ENCODE data around the gene GKN2.

DNA sequence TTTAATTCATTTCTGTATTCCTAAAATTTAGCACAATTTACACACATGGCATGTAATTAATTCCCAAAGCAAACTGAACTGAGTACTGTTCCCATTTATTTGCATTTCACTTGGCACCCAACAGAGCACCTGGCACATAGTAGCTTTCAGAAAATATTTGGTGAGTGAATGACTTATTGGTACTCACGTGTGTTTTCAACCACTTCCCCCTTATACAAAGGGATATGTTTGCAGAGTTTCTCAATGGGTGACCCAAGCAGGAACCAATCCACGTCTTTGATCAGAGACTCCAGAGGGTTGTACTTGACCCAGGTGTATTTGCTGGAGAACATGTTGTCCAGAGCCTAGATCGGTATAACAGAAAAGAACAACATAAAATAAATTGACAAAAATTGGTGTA, 6.6 kb downstream of the GKN2 start:
- TF ChIP-seq RAD21 (IDR thresholded peaks at IDR 0.05; ENCODE audit: low read length) = no peak
- TF ChIP-seq, protein P1, sequence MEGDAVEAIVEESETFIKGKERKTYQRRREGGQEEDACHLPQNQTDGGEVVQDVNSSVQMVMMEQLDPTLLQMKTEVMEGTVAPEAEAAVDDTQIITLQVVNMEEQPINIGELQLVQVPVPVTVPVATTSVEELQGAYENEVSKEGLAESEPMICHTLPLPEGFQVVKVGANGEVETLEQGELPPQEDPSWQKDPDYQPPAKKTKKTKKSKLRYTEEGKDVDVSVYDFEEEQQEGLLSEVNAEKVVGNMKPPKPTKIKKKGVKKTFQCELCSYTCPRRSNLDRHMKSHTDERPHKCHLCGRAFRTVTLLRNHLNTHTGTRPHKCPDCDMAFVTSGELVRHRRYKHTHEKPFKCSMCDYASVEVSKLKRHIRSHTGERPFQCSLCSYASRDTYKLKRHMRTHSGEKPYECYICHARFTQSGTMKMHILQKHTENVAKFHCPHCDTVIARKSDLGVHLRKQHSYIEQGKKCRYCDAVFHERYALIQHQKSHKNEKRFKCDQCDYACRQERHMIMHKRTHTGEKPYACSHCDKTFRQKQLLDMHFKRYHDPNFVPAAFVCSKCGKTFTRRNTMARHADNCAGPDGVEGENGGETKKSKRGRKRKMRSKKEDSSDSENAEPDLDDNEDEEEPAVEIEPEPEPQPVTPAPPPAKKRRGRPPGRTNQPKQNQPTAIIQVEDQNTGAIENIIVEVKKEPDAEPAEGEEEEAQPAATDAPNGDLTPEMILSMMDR (IDR thresholded peaks at IDR 0.05) = no peak
- TF ChIP-seq, protein P2, sequence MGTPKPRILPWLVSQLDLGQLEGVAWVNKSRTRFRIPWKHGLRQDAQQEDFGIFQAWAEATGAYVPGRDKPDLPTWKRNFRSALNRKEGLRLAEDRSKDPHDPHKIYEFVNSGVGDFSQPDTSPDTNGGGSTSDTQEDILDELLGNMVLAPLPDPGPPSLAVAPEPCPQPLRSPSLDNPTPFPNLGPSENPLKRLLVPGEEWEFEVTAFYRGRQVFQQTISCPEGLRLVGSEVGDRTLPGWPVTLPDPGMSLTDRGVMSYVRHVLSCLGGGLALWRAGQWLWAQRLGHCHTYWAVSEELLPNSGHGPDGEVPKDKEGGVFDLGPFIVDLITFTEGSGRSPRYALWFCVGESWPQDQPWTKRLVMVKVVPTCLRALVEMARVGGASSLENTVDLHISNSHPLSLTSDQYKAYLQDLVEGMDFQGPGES (IDR thresholded peaks at IDR 0.05; ENCODE audit: low read depth, low read length) = no peak
